HEK293 (cell line): ENCODE data around the gene TSPAN7.

Experiments used
- CTCF ChIP-seq: fragments of 450-650 bp; formaldehyde crosslinking; IDR thresholded peaks from 2 replicates; pipeline ENCODE4 v1.5.1; 2016; ENCODE audit warnings: missing biosample characterization, missing genetic modification characterization
- HOXA7 ChIP-seq: sonication (generic); formaldehyde crosslinking; IDR thresholded peaks from 2 replicates; pipeline ENCODE4 v1.8.1; 2022; ENCODE audit warnings: missing genetic modification reagents, borderline replicate concordance
- TCF7L2 ChIP-seq: IDR thresholded peaks from 2 replicates; pipeline ENCODE4 v1.6.1; 2011; ENCODE audit warnings: low read depth, mild to moderate bottlenecking, inconsistent platforms, low read length, moderate library complexity, borderline replicate concordance
- ZBTB48 ChIP-seq: fragments of 450-650 bp; formaldehyde crosslinking; IDR thresholded peaks from 2 replicates; pipeline ENCODE4 v1.5.1; 2016; ENCODE audit warnings: missing biosample characterization, missing genetic modification characterization
- ZNF10 ChIP-seq: fragments of 450-650 bp; formaldehyde crosslinking; IDR thresholded peaks from 2 replicates; pipeline ENCODE4 v1.5.1; 2017; ENCODE audit warnings: missing biosample characterization, missing genetic modification characterization
- ZNF174 ChIP-seq: fragments of 450-650 bp; formaldehyde crosslinking; IDR thresholded peaks from 2 replicates; pipeline ENCODE4 v1.5.0; 2017; ENCODE audit warnings: missing biosample characterization, mild to moderate bottlenecking, missing genetic modification characterization
- ZNF398 ChIP-seq: fragments of 450-650 bp; formaldehyde crosslinking; IDR thresholded peaks from 2 replicates; pipeline ENCODE4 v1.5.1; 2017; ENCODE audit warnings: missing biosample characterization, missing genetic modification characterization
- ZNF426 ChIP-seq: fragments of 450-650 bp; formaldehyde crosslinking; IDR thresholded peaks from 2 replicates; pipeline ENCODE4 v1.5.1; 2017; ENCODE audit warnings: missing biosample characterization, missing genetic modification characterization, mild to moderate bottlenecking, inconsistent platforms, moderate library complexity
- ZNF521 ChIP-seq: fragments of 450-650 bp; formaldehyde crosslinking; IDR thresholded peaks from 2 replicates; pipeline ENCODE4 v1.5.1; 2017; ENCODE audit warnings: missing biosample characterization, mild to moderate bottlenecking, missing genetic modification characterization

DNA sequence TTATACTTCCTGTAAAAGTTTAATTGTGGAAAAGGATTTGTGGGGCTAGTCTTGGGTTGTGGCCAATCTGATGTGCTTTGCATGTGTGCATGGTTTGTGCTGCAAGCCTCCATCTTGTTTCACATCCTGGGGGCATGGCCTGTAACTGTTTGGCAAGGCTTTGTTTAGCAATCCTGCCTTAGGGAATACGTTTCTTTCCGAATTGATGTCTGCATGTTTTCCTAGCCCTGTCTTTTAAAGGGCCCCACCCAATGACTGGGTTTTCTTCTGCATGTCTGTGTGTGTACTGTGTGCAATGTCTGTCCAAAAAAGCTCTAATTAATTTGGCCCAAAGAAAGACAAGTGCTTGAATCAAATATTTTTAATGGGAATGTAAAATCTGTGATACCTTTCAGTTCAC is 165.3 kb downstream of the TSPAN7 start:
- no peak for TF ChIP-seq TCF7L2
- no peak for TF ChIP-seq CTCF (tag by site-specific recombination)
- TF ChIP-seq ZBTB48 (tag by site-specific recombination) = no peak
- no peak for TF ChIP-seq ZNF521 (tag by site-specific recombination)
- TF ChIP-seq ZNF426 (tag by site-specific recombination) = no peak
- TF ChIP-seq ZNF10 (tag by site-specific recombination) = no peak
- no peak for TF ChIP-seq HOXA7 (CRISPR knock-in tag)
- no peak for TF ChIP-seq ZNF398
- no peak for TF ChIP-seq ZNF174 (tag by site-specific recombination)
